Neural progenitor cell (in vitro differentiated cells): ENCODE data around the gene ITGA2B. TPM values are rescaled to one million over a fixed set of nuclear protein-coding genes. Genes with fewer than 3 reads are reported as not detected.

ENCODE experiments used
- DNase-seq: peaks from one replicate; pipeline ENCODE4 v3.0.0-alpha.2; 2016; ENCODE audit warnings: low spot score
- H2AFZ ChIP-seq: fragments of 200-600 bp; sonication (generic); replicated peaks from 2 replicates; pipeline ENCODE4 v1.6.1; 2016; ENCODE audit warnings: antibody characterized with exemption
- H3F3A ChIP-seq: fragments of 200-600 bp; sonication (generic); 2 replicates; pipeline ENCODE4 v1.6.1; 2016; ENCODE audit warnings: antibody characterized with exemption, low read depth
- H3K27ac ChIP-seq: fragments of 200-600 bp; sonication (generic); 2 replicates; pipeline ENCODE4 v1.5.1; 2016; ENCODE audit warnings: mild to moderate bottlenecking
- H3K27me3 ChIP-seq: fragments of 200-600 bp; sonication (generic); 2 replicates; pipeline ENCODE4 v1.6.1; 2016; ENCODE audit warnings: mild to moderate bottlenecking, moderate library complexity
- H3K36me3 ChIP-seq: fragments of 200-600 bp; sonication (generic); 2 replicates; pipeline ENCODE4 v1.5.1; 2016
- H3K4me1 ChIP-seq: fragments of 200-600 bp; sonication (generic); 2 replicates; pipeline ENCODE4 v1.6.1; 2016; ENCODE audit warnings: mixed run types
- H3K4me2 ChIP-seq: fragments of 200-600 bp; sonication (generic); 2 replicates; pipeline ENCODE4 v1.6.1; 2016
- H3K4me3 ChIP-seq: fragments of 200-600 bp; sonication (generic); 2 replicates; pipeline ENCODE4 v1.5.1; 2016
- H3K79me2 ChIP-seq: fragments of 200-600 bp; sonication (generic); 2 replicates; pipeline ENCODE4 v1.6.1; 2016; ENCODE audit warnings: low read depth
- H3K9ac ChIP-seq: fragments of 200-600 bp; sonication (generic); 2 replicates; pipeline ENCODE4 v1.6.1; 2016
- H3K9me3 ChIP-seq: fragments of 200-600 bp; sonication (generic); 2 replicates; pipeline ENCODE4 v1.5.1; 2016; ENCODE audit warnings: low read depth
- H4K20me1 ChIP-seq: fragments of 200-600 bp; sonication (generic); 2 replicates; pipeline ENCODE4 v1.6.1; 2016; ENCODE audit warnings: low read depth
- H3K27ac Mint-ChIP-seq: 3 replicates; pipeline ENCODE4 v1.8.0; 2021; ENCODE audit warnings: mixed read lengths
- H3K27me3 Mint-ChIP-seq: 2 replicates; pipeline ENCODE4 v1.8.0; 2022; ENCODE audit warnings: low read depth, mild to moderate bottlenecking, inconsistent platforms, moderate library complexity, mixed read lengths; ENCODE audit not compliant: insufficient read depth
- H3K36me3 Mint-ChIP-seq: 3 replicates; pipeline ENCODE4 v1.8.0; 2021; ENCODE audit warnings: mixed read lengths
- H3K4me1 Mint-ChIP-seq: 3 replicates; pipeline ENCODE4 v1.8.0; 2021; ENCODE audit warnings: mixed read lengths
- H3K4me3 Mint-ChIP-seq: 3 replicates; pipeline ENCODE4 v1.8.0; 2021; ENCODE audit warnings: mild to moderate bottlenecking, moderate library complexity, mixed read lengths
- H3K9me3 Mint-ChIP-seq: 3 replicates; pipeline ENCODE4 v1.8.0; 2020; ENCODE audit warnings: mixed read lengths
- EZH2 ChIP-seq: fragments of 200-600 bp; sonication (generic); IDR thresholded peaks from 2 replicates; pipeline ENCODE4 v1.6.1; 2017; ENCODE audit warnings: antibody characterized with exemption, mild to moderate bottlenecking, moderate library complexity
- EZH2phosphoT487 ChIP-seq: fragments of 200-600 bp; sonication (generic); IDR thresholded peaks from 2 replicates; pipeline ENCODE4 v1.6.1; 2017; ENCODE audit warnings: antibody characterized with exemption
- total RNA-seq: library from RNA; depleted of rRNA; stranded (reverse); fragments of >200 nt; gene quantifications from 2 replicates; pipeline ENCODE4 v1.2.3, GENCODE V29; 2015; ENCODE audit warnings: low replicate concordance
- TF ChIP-seq, protein P1 (sequence below): fragments of 200-600 bp; sonication (generic); IDR thresholded peaks from 2 replicates; pipeline ENCODE4 v1.5.1; 2017; ENCODE audit warnings: antibody characterized with exemption, mild to moderate bottlenecking

The ITGA2B gene
- total RNA-seq, 1 donor from 2014 or later: 4.7 TPM

DNA sequence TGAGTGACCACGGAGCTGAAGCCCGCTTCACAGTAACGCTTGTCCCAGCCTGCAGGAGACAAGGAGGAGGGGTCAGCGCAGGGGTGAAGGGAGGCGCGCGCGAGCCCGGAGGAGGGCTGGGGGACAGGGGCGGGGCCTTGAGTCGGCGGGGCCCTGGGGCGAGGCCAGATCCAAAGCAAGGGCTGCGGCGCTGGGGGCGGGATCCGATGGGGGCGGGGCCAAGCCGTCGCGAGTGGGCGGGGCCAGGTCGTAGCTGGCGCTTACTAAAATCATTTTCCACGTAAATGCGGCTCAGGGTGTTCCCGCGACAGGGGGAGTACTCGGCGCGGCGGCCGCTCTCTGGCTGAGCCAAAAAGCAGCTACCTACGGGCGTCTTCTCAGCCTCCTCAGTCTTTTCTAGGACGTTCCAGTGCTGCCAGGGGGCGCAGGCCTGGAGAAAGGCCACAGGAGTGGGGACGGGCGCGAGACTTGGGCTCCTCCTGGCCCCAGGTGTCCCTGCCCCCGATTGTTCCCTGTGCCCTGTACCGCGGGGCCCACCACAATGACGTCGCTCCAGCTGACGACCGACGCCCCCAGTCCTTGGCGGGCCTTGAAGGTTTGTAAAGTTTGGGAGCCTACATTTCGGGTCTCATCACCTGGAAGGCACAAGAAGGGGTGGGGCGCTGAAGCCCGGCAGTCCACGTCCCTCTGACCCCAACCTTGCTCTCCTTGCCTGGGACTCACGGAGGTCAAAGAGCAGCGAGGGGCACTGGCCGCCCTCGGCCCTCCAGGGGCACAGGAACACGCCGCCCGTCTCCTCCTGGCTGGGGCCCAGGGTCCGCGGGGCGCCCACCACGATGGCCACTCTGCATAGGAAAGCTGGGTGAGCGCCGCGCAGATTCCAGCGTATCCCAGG, 3.9 kb downstream of the ITGA2B start:
- TF ChIP-seq EZH2 (peak; percentile 6), EZH2phosphoT487 (no peak)
- TF ChIP-seq, protein P1, sequence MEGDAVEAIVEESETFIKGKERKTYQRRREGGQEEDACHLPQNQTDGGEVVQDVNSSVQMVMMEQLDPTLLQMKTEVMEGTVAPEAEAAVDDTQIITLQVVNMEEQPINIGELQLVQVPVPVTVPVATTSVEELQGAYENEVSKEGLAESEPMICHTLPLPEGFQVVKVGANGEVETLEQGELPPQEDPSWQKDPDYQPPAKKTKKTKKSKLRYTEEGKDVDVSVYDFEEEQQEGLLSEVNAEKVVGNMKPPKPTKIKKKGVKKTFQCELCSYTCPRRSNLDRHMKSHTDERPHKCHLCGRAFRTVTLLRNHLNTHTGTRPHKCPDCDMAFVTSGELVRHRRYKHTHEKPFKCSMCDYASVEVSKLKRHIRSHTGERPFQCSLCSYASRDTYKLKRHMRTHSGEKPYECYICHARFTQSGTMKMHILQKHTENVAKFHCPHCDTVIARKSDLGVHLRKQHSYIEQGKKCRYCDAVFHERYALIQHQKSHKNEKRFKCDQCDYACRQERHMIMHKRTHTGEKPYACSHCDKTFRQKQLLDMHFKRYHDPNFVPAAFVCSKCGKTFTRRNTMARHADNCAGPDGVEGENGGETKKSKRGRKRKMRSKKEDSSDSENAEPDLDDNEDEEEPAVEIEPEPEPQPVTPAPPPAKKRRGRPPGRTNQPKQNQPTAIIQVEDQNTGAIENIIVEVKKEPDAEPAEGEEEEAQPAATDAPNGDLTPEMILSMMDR: peak; percentile 36
- H3K36me3 Mint-ChIP-seq: no peaks in the 10 kb centered on the region
- H3K4me3 ChIP-seq: peak overlapping the region; percentile 50
- peaks cover 17% of the 10 kb centered on the region for H3F3A ChIP-seq
- H3K36me3 ChIP-seq: no peaks in the 10 kb centered on the region
- H3K27me3 Mint-ChIP-seq: peaks cover 16% of the 10 kb centered on the region
- no peak overlapping the region for H3K27ac ChIP-seq
- H3K4me1 ChIP-seq: peaks cover 6% of the 10 kb centered on the region
- no peak overlapping the region for H3K9ac ChIP-seq
- H2AFZ ChIP-seq: peak overlapping the region; percentile 81
- no peak overlapping the region for H3K27ac Mint-ChIP-seq
- no peaks in the 10 kb centered on the region for H3K9me3 ChIP-seq
- H3K9me3 Mint-ChIP-seq: peaks cover 3% of the 10 kb centered on the region
- peaks cover 10% of the 10 kb centered on the region for H3K4me1 Mint-ChIP-seq
- peak overlapping the region; percentile 86 for H3K4me3 Mint-ChIP-seq
- H3K79me2 ChIP-seq: no peaks in the 10 kb centered on the region
- DNase-seq: peak; percentile 94
- H3K27me3 ChIP-seq: peaks cover 47% of the 10 kb centered on the region
- H4K20me1 ChIP-seq: no peaks in the 10 kb centered on the region
- peak overlapping the region; percentile 72 for H3K4me2 ChIP-seq

DNA sequence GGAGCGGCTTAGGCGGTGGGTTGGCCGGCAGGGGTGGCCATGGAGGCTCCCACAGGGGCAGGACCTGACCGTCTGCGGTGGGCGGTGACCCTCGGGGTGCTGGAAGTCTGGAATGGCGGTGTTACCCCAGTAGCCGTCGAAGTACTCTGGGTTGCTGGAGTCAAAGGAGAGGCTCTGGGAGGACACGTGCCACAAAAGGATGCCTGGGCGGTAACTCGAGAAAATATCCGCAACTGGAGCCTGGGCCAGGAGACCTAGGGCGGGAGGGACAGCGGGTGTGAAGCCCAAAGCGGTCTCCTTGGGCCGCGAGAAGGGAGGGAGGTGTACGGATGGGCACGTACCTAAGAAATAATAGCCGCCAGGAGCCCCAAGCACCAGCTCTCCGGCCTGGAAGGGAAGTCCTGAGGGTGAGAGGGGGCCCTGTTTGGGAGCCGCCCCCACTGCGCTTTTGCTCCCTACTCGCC, 4.6 kb downstream of the ITGA2B start:
- no peak overlapping the region for H3K9ac ChIP-seq
- H3K9me3 Mint-ChIP-seq: peaks cover 3% of the 10 kb centered on the region
- H3K4me3 ChIP-seq: peak overlapping the region; percentile 50
- no peak for DNase-seq
- no peaks in the 10 kb centered on the region for H4K20me1 ChIP-seq
- H3F3A ChIP-seq: peaks cover 17% of the 10 kb centered on the region
- peak overlapping the region; percentile 72 for H3K27ac Mint-ChIP-seq
- TF ChIP-seq EZH2phosphoT487 (peak; percentile 1), EZH2 (peak; percentile 51)
- TF ChIP-seq, protein P1: no peak
- no peak overlapping the region for H3K27ac ChIP-seq
- H3K27me3 Mint-ChIP-seq: peaks cover 16% of the 10 kb centered on the region
- H3K4me3 Mint-ChIP-seq: peak overlapping the region; percentile 86
- peaks cover 6% of the 10 kb centered on the region for H3K4me1 ChIP-seq
- H3K36me3 Mint-ChIP-seq: no peaks in the 10 kb centered on the region
- H2AFZ ChIP-seq: peak overlapping the region; percentile 81
- peaks cover 10% of the 10 kb centered on the region for H3K4me1 Mint-ChIP-seq
- peak overlapping the region; percentile 72 for H3K4me2 ChIP-seq
- H3K79me2 ChIP-seq: no peaks in the 10 kb centered on the region
- peaks cover 47% of the 10 kb centered on the region for H3K27me3 ChIP-seq
- H3K9me3 ChIP-seq: no peaks in the 10 kb centered on the region
- no peaks in the 10 kb centered on the region for H3K36me3 ChIP-seq

DNA sequence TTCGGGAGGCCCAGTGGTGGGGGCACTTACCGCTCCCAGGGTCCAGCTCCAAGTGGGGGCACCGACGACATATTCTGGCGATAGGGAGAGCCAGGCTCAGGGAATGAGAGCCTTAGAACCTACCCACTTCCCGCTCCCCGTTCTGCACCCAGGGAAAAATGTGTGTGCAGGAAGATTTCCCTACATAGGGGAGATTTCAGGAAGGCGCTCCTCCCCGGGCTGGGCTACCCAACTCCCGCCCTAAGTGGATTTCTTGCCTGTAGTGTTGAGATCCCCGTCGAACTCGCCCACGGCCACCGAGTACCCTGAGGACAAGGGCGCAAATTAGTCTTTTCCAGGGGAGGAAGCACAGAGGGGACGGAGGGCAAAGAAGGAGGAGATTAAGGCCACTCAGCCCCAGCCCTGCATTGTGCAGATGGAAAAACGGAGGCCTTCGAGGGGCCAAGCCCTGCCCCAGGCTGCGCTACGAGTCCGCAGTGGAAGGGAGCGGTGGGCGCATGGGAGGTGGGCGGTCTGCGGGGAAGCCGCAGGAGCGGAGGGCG, 5.1 kb downstream of the ITGA2B start:
- Histone ChIP-seq H3K79me2 (no peaks in the 10 kb centered on the region), H3K4me1 (peaks cover 6% of the 10 kb centered on the region), H3F3A (peaks cover 17% of the 10 kb centered on the region), H4K20me1 (no peaks in the 10 kb centered on the region), H3K4me3 (peak overlapping the region; percentile 50), H3K4me2 (peak overlapping the region; percentile 72), H3K9ac (no peak overlapping the region), H3K27ac (no peak overlapping the region), H3K9me3 (no peaks in the 10 kb centered on the region), H3K36me3 (no peaks in the 10 kb centered on the region), H2AFZ (peak overlapping the region; percentile 81), H3K27me3 (peaks cover 47% of the 10 kb centered on the region)
- no peaks in the 10 kb centered on the region for H3K36me3 Mint-ChIP-seq
- H3K27ac Mint-ChIP-seq: no peak overlapping the region
- peaks cover 3% of the 10 kb centered on the region for H3K9me3 Mint-ChIP-seq
- H3K4me1 Mint-ChIP-seq: peaks cover 10% of the 10 kb centered on the region
- H3K4me3 Mint-ChIP-seq: peak overlapping the region; percentile 86
- H3K27me3 Mint-ChIP-seq: peaks cover 16% of the 10 kb centered on the region
- peak; percentile 62 for DNase-seq
- TF ChIP-seq EZH2 (no peak), EZH2phosphoT487 (peak; percentile 41)
- TF ChIP-seq, protein P1: no peak
